ENCODE measurements around the gene GPR33.

Gene GPR33

GRCh38 chr14:31461545-31461944 lies 26.3 kb downstream of the GPR33 start:
- no peak for DNase-seq (ENCODE audit: low read depth)
- TF ChIP-seq CTCF (IDR thresholded peaks at IDR 0.05; ENCODE audit: low read depth, low read length, missing control alignments) = no peak
- no peak overlapping the region for H3K4me3 ChIP-seq (ENCODE audit: low read depth, low read length)

GRCh38 chr14:31457665-31458659 lies 29.9 kb downstream of the GPR33 start:
- no peak for DNase-seq (ENCODE audit: low read depth)
- TF ChIP-seq CTCF (IDR thresholded peaks at IDR 0.05; ENCODE audit: low read depth, low read length, missing control alignments) = no peak
- peak overlapping the region; percentile 1; the same call in 1 of the 2 replicates for H3K4me3 ChIP-seq (ENCODE audit: low read depth, low read length)

- DNase-seq (ENCODE audit: low read depth) = peak; percentile 82
- no peak for TF ChIP-seq CTCF (IDR thresholded peaks at IDR 0.05; ENCODE audit: low read depth, low read length, missing control alignments)
These were observed 30.8 kb downstream of the GPR33 start, which contains the start of gene DTD2 for GRCh38 chr14:31456841-31457664. DTD2 (minus strand) TSS chr14:31457506; CDS start chr14:31457393, 113 bp downstream.

GRCh38 chr14:31449971-31450610 lies 37.7 kb downstream of the GPR33 start:
- H3K4me3 ChIP-seq (ENCODE audit: low read depth, low read length) = no peak overlapping the region
- no peak for DNase-seq (ENCODE audit: low read depth)
- peak; percentile 49 for TF ChIP-seq CTCF (IDR thresholded peaks at IDR 0.05; ENCODE audit: low read depth, low read length, missing control alignments)

More at GRCh38 chr14:31456841-31457664, 30.8 kb downstream of the GPR33 start, which contains the start of gene DTD2:
- peak within 1 kb of the TSS; percentile 56 for H3K4me3 ChIP-seq (ENCODE audit: low read depth, low read length)

GRCh38 chr14:31449136-31449535 lies 38.7 kb downstream of the GPR33 start:
- TF ChIP-seq CTCF (IDR thresholded peaks at IDR 0.05; ENCODE audit: low read depth, low read length, missing control alignments) = no peak
- DNase-seq (ENCODE audit: low read depth) = no peak
- no peak overlapping the region for H3K4me3 ChIP-seq (ENCODE audit: low read depth, low read length)

GRCh38 chr14:31445703-31446102 lies 42.1 kb downstream of the GPR33 start:
- DNase-seq (ENCODE audit: low read depth) = no peak
- TF ChIP-seq CTCF (IDR thresholded peaks at IDR 0.05; ENCODE audit: low read depth, low read length, missing control alignments) = no peak
- no peak overlapping the region for H3K4me3 ChIP-seq (ENCODE audit: low read depth, low read length)
